ENCODE measurements around the gene USP12. TPM values are rescaled to one million over a fixed set of nuclear protein-coding genes. Genes with fewer than 3 reads are reported as not detected.

USP12 gene
- polyA plus RNA-seq, 3 donors: 12.8 to 23.4 (median 14.5) TPM

DNA sequence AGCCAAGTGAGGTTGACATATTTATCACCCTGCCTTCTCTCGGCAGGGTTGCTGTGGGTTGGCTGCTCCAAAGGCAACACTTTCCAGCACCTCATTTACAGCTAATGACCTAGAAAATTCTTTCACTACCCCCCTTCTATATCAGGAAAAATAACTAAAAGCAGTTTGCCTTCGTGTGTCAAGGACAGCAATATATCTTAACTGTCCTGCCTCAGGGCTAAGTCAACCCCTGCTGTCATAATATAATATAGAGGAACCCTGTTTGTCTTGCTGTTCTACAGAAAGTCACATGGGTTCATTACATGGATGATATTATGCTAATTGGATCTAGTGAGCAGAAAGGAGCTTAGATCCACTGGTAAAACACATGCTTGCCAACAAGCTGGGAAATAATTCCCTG, 28.1 kb upstream of the USP12 start:
- no peaks in the 10 kb centered on the region for H4K20me1 ChIP-seq (ENCODE audit: insufficient read depth, low read length)
- no peak overlapping the region for H2AFZ ChIP-seq (ENCODE audit: insufficient read depth, low read depth, low read length, poor library complexity, severe bottlenecking)
- no CpG with 5 or more reads among the region's 2 CpGs for WGBS (ENCODE audit: insufficient coverage)
- no peak overlapping the region for H3K4me2 ChIP-seq (replicated peaks; ENCODE audit: extremely low read depth, low read length, poor library complexity, severe bottlenecking)
- Mint-ChIP-seq H3K27me3 (ENCODE audit: low read depth in 3 of 3) (peaks cover 0 to 7% (median 5%) of the 10 kb centered on the region in 3 donors), H3K36me3 (no peaks in the 10 kb centered on the region), H3K4me1 (no peaks in the 10 kb centered on the region), H3K4me3 (no peak overlapping the region), H3K9me3 (peaks cover 0 to 4% (median 0%) of the 10 kb centered on the region in 7 donors), H3K27ac (no peak overlapping the region)
- no peaks in the 10 kb centered on the region for H3K9me3 ChIP-seq (replicated peaks in 1 of 2; ENCODE audit: control insufficient read depth in 1 of 2, insufficient read depth in 1 of 2, low read length in 2 of 2)
- no peak overlapping the region for H3K27ac ChIP-seq (ENCODE audit: low read depth in 1 of 2, low read length in 2 of 2)
- H3K79me2 ChIP-seq (ENCODE audit: insufficient read depth, low read length): no peaks in the 10 kb centered on the region
- H3K36me3 ChIP-seq (replicated peaks in 1 of 2; ENCODE audit: control insufficient read depth in 1 of 2, insufficient read depth in 2 of 2, low read length in 2 of 2): no peaks in the 10 kb centered on the region
- H3K27me3 ChIP-seq (ENCODE audit: control insufficient read depth in 2 of 2, insufficient read depth in 2 of 2, low read length in 2 of 2): no peaks in the 10 kb centered on the region
- DNase-seq: no peak
- H3K9ac ChIP-seq (ENCODE audit: insufficient read depth, low read length, poor library complexity, severe bottlenecking): no peak overlapping the region
- intact Hi-C loops (cut with micrococcal nuclease): no loop called here
- H3K4me3 ChIP-seq (replicated peaks in 1 of 3; ENCODE audit: low read depth in 2 of 3, low read length in 3 of 3): no peak overlapping the region
- TF ChIP-seq, protein P1, sequence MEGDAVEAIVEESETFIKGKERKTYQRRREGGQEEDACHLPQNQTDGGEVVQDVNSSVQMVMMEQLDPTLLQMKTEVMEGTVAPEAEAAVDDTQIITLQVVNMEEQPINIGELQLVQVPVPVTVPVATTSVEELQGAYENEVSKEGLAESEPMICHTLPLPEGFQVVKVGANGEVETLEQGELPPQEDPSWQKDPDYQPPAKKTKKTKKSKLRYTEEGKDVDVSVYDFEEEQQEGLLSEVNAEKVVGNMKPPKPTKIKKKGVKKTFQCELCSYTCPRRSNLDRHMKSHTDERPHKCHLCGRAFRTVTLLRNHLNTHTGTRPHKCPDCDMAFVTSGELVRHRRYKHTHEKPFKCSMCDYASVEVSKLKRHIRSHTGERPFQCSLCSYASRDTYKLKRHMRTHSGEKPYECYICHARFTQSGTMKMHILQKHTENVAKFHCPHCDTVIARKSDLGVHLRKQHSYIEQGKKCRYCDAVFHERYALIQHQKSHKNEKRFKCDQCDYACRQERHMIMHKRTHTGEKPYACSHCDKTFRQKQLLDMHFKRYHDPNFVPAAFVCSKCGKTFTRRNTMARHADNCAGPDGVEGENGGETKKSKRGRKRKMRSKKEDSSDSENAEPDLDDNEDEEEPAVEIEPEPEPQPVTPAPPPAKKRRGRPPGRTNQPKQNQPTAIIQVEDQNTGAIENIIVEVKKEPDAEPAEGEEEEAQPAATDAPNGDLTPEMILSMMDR (IDR thresholded peaks at IDR 0.05): no peak
- H3K4me1 ChIP-seq (ENCODE audit: control insufficient read depth in 1 of 2, insufficient read depth in 2 of 2, low read length in 2 of 2): no peaks in the 10 kb centered on the region

DNA sequence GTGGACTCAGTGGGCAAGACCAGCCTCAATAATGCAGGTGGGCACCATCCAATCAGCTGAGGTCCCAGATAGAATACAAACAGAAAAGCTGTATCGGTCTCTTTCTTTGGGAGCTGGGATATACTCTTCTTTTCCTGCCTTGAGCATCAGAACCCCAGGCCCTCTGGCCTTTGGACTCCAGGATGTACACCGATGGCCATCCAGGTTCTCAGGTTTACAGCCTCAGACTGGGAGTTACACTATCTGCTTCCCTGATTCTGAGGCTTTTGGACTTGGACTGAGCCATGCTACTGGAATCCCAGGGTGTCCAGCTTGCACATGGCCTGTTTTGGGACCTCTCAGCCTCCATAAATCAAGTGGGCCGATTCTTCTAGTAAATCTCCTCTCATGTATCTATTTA, 27.6 kb upstream of the USP12 start:
- Mint-ChIP-seq H3K9me3 (peaks cover 0 to 4% (median 0%) of the 10 kb centered on the region in 7 donors), H3K36me3 (no peaks in the 10 kb centered on the region), H3K27me3 (ENCODE audit: low read depth in 3 of 3) (peaks cover 0 to 7% (median 3%) of the 10 kb centered on the region in 3 donors), H3K4me3 (no peak overlapping the region), H3K27ac (no peak overlapping the region), H3K4me1 (no peaks in the 10 kb centered on the region)
- H3K9ac ChIP-seq (ENCODE audit: insufficient read depth, low read length, poor library complexity, severe bottlenecking): no peak overlapping the region
- intact Hi-C loops (cut with micrococcal nuclease): no loop called here
- no peak overlapping the region for H3K4me3 ChIP-seq (replicated peaks in 1 of 3; ENCODE audit: low read depth in 2 of 3, low read length in 3 of 3)
- TF ChIP-seq, protein P1 (IDR thresholded peaks at IDR 0.05): no peak
- H3K27me3 ChIP-seq (ENCODE audit: control insufficient read depth in 2 of 2, insufficient read depth in 2 of 2, low read length in 2 of 2): no peaks in the 10 kb centered on the region
- H3K36me3 ChIP-seq (replicated peaks in 1 of 2; ENCODE audit: control insufficient read depth in 1 of 2, insufficient read depth in 2 of 2, low read length in 2 of 2): no peaks in the 10 kb centered on the region
- DNase-seq: no peak
- H4K20me1 ChIP-seq (ENCODE audit: insufficient read depth, low read length): no peaks in the 10 kb centered on the region
- H3K9me3 ChIP-seq (replicated peaks in 1 of 2; ENCODE audit: control insufficient read depth in 1 of 2, insufficient read depth in 1 of 2, low read length in 2 of 2): no peaks in the 10 kb centered on the region
- no peak overlapping the region for H2AFZ ChIP-seq (ENCODE audit: insufficient read depth, low read depth, low read length, poor library complexity, severe bottlenecking)
- H3K4me1 ChIP-seq (ENCODE audit: control insufficient read depth in 1 of 2, insufficient read depth in 2 of 2, low read length in 2 of 2): no peaks in the 10 kb centered on the region
- H3K27ac ChIP-seq (ENCODE audit: low read depth in 1 of 2, low read length in 2 of 2): no peak overlapping the region
- 100% methylated on average over 2 of the region's 3 CpGs for WGBS (ENCODE audit: insufficient coverage)
- H3K4me2 ChIP-seq (replicated peaks; ENCODE audit: extremely low read depth, low read length, poor library complexity, severe bottlenecking): no peak overlapping the region
- no peaks in the 10 kb centered on the region for H3K79me2 ChIP-seq (ENCODE audit: insufficient read depth, low read length)

Measured in CD14-positive monocyte (primary cell).